Esophagus squamous epithelium (tissue), 5 donors: ENCODE data around the gene EVC. TPM values are rescaled to one million over a fixed set of nuclear protein-coding genes. Genes with fewer than 3 reads are reported as not detected.

Experiments used
- DNase-seq: peaks from one replicate; lab custom pipeline; 2025; lab: John Stamatoyannopoulos, UW
- H3K27ac ChIP-seq, 4 donors: fragments of 200-600 bp; sonication (generic); one replicate each; pipeline ENCODE4 v1.5.1; 2016 to 2019; ENCODE audit warnings: mild to moderate bottlenecking in 1 of 4
- H3K27me3 ChIP-seq, 4 donors: fragments of 200-600 bp; sonication (generic); 1 replicate in 3 of 4; 2 replicates in 1 of 4; pipeline versions ENCODE4 v1.5.1 to v1.6.0; 2017 to 2021; ENCODE audit warnings: antibody characterized with exemption in 1 of 4
- H3K36me3 ChIP-seq, 3 donors: fragments of 200-600 bp; sonication (generic); one replicate each; pipeline ENCODE4 v1.5.1; 2016 to 2019
- H3K4me1 ChIP-seq, 3 donors: fragments of 200-600 bp; sonication (generic); one replicate each; pipeline ENCODE4 v1.5.1; 2017 to 2019
- H3K4me3 ChIP-seq, 4 donors: fragments of 200-600 bp; sonication (generic); 1 replicate in 3 of 4; 2 replicates in 1 of 4; pipeline ENCODE4 v1.5.1; 2016 to 2019; ENCODE audit warnings: mild to moderate bottlenecking in 2 of 4, moderate library complexity in 1 of 4
- H3K9me3 ChIP-seq, 3 donors: fragments of 200-600 bp; sonication (generic); one replicate each; pipeline ENCODE4 v1.5.1; 2016 to 2019
- CTCF ChIP-seq, 6 experiments: fragments of 450-650 bp in 4 of 6; fragments of 200-600 bp in 2 of 6; sonication (generic) in 2 of 6; IDR thresholded peaks; one replicate each; pipeline ENCODE4 v1.5.1; 2016 to 2019; ENCODE audit warnings: antibody characterized with exemption in 6 of 6, mild to moderate bottlenecking in 4 of 6, moderate library complexity in 4 of 6
- POLR2A ChIP-seq, 4 donors: fragments of 450-650 bp; IDR thresholded peaks; one replicate each; pipeline ENCODE4 v1.6.1; 2017; ENCODE audit warnings: antibody characterized with exemption in 4 of 4, mild to moderate bottlenecking in 4 of 4, moderate library complexity in 3 of 4
- WGBS, 2 donors: methylation state at CpG; one replicate each; pipeline ENCODE4 v1.1.5; 2018; 5-methylcytosine and 5-hydroxymethylcytosine counted together
- intact Hi-C: fragments of 100-400 bp; cut with DNase I; formaldehyde crosslinking; loops from one replicate; pipeline ENCODE4 v1.15.0; 2022
- total RNA-seq, 4 donors: library from RNA; depleted of rRNA; stranded (reverse); fragments of >200 nt; gene quantifications; one replicate each; pipeline ENCODE4 v1.1.0, GENCODE V29; 2016
- donor health status: DM: yes; HTN: yes; CAD: no.

The EVC gene
- total RNA-seq, 4 donors from 2014 or later: 4.2 to 17.2 (median 6.3) TPM

GRCh38 chr4:5801696-5802095 is 90.7 kb downstream of the EVC start:
- no peak for DNase-seq
- H3K27ac ChIP-seq: no peak overlapping the region
- no peaks in the 10 kb centered on the region for H3K9me3 ChIP-seq
- TF ChIP-seq POLR2A (IDR thresholded peaks at IDR 0.05) (no peak), CTCF (IDR thresholded peaks at IDR 0.05) (no peak)
- H3K4me1 ChIP-seq: no peaks in the 10 kb centered on the region
- no peaks in the 10 kb centered on the region for H3K27me3 ChIP-seq
- WGBS, 2 donors: 74 to 86% methylated on average over 3 to 9 of the region's 13 CpGs
- H3K4me3 ChIP-seq: no peak overlapping the region
- intact Hi-C loops: no loop called here
- peaks cover 0 to 93% (median 2%) of the 10 kb centered on the region in 3 donors for H3K36me3 ChIP-seq

- peaks cover 0 to 93% (median 2%) of the 10 kb centered on the region in 3 donors for H3K36me3 ChIP-seq
- intact Hi-C loops: no loop called here
- TF ChIP-seq POLR2A (IDR thresholded peaks at IDR 0.05) (no peak), CTCF (IDR thresholded peaks at IDR 0.05) (no peak)
Measured at GRCh38 chr4:5802565-5802964, 91.6 kb downstream of the EVC start.

GRCh38 chr4:5804656-5805055 is 93.7 kb downstream of the EVC start:
- Histone ChIP-seq H3K36me3 (peaks cover 0 to 91% (median 2%) of the 10 kb centered on the region in 3 donors), H3K4me3 (no peak overlapping the region), H3K27me3 (no peaks in the 10 kb centered on the region), H3K9me3 (no peaks in the 10 kb centered on the region), H3K4me1 (no peaks in the 10 kb centered on the region), H3K27ac (no peak overlapping the region)
- TF ChIP-seq CTCF (IDR thresholded peaks at IDR 0.05): no peak
- TF ChIP-seq POLR2A (IDR thresholded peaks at IDR 0.05): no peak
- no peak for DNase-seq
- WGBS, 2 donors: 87 to 94% methylated on average over 6 to 7 of the region's 14 CpGs
- intact Hi-C loops: no loop called here

More at GRCh38 chr4:5802565-5802964, 91.6 kb downstream of the EVC start:
- no peak for DNase-seq
- Histone ChIP-seq H3K27me3 (no peaks in the 10 kb centered on the region), H3K27ac (no peak overlapping the region), H3K9me3 (no peaks in the 10 kb centered on the region), H3K4me3 (no peak overlapping the region), H3K4me1 (no peaks in the 10 kb centered on the region)
- 81 to 86% methylated on average over 8 to 12 of the region's 12 CpGs for WGBS, 2 donors

- no peak overlapping the region for H3K27ac ChIP-seq
- no peaks in the 10 kb centered on the region for H3K4me1 ChIP-seq
- intact Hi-C loops: no loop called here
- no peaks in the 10 kb centered on the region for H3K27me3 ChIP-seq
- H3K4me3 ChIP-seq: no peak overlapping the region
- WGBS, 2 donors: 67 to 97% methylated on average over 3 to 5 of the region's 11 CpGs
- H3K36me3 ChIP-seq: peaks cover 0 to 94% (median 2%) of the 10 kb centered on the region in 3 donors
- no peaks in the 10 kb centered on the region for H3K9me3 ChIP-seq
- no peak for DNase-seq
- TF ChIP-seq POLR2A (IDR thresholded peaks at IDR 0.05) (no peak), CTCF (IDR thresholded peaks at IDR 0.05) (no peak)
Measured at GRCh38 chr4:5805270-5805669, 94.3 kb downstream of the EVC start.

GRCh38 chr4:5808081-5808741 is 97.2 kb downstream of the EVC start:
- DNase-seq: no peak
- Histone ChIP-seq H3K4me3 (no peak overlapping the region), H3K27ac (no peak overlapping the region), H3K36me3 (peaks cover 0 to 94% (median 0%) of the 10 kb centered on the region in 3 donors), H3K27me3 (no peaks in the 10 kb centered on the region), H3K4me1 (no peaks in the 10 kb centered on the region), H3K9me3 (no peaks in the 10 kb centered on the region)
- WGBS, 2 donors: 94% methylated on average over 3 to 7 of the region's 10 CpGs
- intact Hi-C loops: no loop called here
- TF ChIP-seq CTCF (IDR thresholded peaks at IDR 0.05) (no peak), POLR2A (IDR thresholded peaks at IDR 0.05) (no peak)
